AML-193 (cell line): ENCODE data around the gene ARHGEF28.

Source experiments
- DNase-seq, 2 experiments: peaks; one replicate each; lab custom pipeline; 2025; lab: John Stamatoyannopoulos, UW

Gene ARHGEF28

DNA sequence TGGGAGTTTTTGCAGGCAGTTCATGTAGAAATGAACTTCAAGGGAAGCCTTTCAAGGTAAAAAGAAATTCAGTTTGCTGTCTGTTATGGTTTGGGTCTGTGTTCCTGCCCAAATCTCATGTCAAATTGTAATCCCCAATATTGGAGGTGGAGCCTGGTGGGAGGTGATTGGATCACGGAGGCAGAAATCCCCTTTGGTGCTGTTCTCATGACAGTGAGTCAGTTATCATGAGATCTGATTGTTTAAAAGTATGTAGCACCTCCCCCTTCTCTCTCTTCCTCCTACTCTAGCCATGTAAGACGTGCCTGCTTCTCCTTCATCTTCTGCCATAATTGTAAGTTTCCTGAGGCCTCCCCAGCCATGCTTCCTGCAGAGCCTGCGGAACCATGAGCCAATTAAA, 341.4 kb downstream of the ARHGEF28 start:
- no peak for DNase-seq

DNA sequence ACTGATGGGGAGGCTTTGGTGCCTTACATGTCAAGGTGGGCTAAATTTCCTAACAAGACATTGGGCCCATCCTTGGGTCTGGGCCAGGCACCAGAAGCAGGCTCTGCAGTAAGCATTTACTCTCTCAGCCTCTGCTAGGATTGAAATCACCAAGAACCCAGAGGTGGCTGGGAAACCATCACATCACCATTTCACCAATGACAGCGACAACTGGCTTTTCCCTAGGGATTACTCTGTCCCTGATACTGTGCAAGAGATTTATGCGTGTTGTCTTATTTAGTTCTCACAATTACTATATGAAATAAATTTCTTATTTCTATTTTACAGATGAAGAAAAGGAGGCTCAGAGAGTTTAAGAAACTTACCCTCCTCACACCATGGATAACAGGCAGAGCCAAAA, 342.2 kb downstream of the ARHGEF28 start:
- DNase-seq, result no peak

GRCh38 chr5:73968729-73969128, 342.7 kb downstream of the ARHGEF28 start:
- no peak for DNase-seq

- DNase-seq, result no peak
Observed at GRCh38 chr5:73969195-73970036, 343.4 kb downstream of the ARHGEF28 start.

DNA sequence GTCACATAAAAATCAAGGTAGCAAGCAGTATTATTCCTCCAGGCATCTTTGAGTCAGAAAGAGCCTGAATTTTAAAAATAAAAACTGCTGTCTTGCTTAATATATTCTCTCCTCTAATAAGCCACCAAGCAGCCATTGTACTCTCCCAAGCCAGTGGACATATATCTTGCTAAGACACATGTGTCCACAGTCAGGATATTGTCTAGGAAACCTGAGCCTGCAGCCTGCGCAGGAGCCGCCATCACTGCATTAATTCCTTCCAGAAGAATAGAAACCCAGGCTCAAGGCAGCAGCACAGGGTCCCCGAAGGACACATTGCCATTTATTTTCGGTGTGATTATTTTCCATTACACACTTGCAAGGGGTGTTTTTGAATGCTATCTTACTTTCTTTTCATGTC, 345.3 kb downstream of the ARHGEF28 start:
- no peak for DNase-seq

- no peak for DNase-seq
Observed at GRCh38 chr5:73973135-73973534, 347.1 kb downstream of the ARHGEF28 start.

GRCh38 chr5:73974871-73975360, 348.9 kb downstream of the ARHGEF28 start:
- DNase-seq, result no peak

GRCh38 chr5:73975845-73976244, 349.8 kb downstream of the ARHGEF28 start:
- no peak for DNase-seq

DNA sequence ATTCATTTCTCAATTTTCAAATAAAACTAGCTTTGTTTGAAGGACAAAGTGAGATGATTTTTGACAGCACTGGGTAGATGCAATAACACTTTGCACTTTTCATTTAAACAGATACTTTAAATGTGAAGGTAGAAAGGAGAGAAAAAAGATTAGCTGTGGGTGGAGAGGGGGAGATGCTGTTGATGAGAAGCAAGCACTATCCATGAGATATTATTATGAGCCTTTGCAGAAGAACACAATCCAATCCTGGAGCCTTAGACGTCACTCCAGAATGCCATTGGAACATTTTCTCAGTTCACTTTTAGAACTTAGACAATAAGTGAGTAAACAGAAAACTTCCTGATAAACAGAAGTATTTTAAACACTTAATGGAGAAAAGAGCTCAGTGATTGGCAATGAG, 351.1 kb downstream of the ARHGEF28 start:
- no peak for DNase-seq

DNA sequence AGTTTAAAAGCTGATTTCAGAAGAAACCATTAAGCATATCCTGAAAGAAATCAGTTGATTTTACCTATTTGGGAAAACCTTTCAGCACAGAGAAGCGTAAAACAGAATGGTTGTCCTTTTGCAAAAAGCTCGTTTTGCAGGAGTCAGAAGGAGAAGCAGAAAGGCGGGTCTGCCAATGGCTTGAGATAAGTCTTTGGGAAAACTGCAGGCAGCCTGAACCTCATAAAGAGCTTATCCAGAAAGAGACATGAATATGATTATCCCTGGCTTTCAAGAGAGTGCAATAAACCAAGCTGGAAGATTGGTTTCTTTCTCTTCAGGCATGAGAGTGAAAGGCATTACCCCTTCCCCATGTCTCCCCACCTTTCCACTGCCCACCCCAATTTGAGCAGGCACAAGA, 353.3 kb downstream of the ARHGEF28 start:
- no peak for DNase-seq

GRCh38 chr5:73981704-73982103, 355.7 kb downstream of the ARHGEF28 start:
- no peak for DNase-seq

DNA sequence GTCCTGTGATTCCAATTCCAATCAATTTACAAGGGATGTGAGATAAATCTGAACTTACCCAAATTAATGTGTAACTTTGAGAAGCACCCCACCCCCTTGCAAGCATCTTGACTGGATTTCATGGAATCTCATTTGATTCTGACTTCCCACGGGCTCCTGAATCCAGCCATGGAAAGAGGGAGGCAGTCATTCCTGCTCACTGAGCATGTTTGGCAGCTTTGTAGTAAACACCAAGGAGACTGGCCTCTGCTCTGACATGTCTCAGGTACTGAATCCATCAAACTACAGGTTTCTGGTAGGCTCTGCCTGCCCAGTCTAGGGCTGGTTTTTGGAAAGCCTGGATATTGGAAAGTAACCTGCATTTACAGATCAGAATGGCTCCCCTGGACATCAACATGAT, 357.6 kb downstream of the ARHGEF28 start:
- DNase-seq, result no peak

GRCh38 chr5:73985145-73985544, 359.1 kb downstream of the ARHGEF28 start:
- DNase-seq, result no peak

DNA sequence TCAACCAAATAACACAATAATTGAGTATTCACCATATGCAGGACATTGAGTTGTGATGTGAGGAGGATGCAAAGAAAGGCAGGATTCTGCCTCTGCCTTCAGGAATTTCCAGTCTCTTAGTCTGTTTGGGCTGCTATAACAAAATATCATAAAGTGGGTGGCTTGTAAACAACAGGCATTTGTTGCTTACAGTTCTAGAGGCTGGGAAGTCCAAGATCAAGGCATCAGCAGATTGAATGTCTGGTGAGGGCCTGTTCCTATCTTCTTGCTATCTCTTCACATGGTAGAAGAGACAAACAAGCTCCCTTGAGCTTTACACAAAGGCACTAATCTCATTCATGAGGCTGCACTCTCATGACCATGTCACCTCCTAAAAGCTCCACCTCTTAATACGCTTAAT, 360.7 kb downstream of the ARHGEF28 start:
- no peak for DNase-seq

GRCh38 chr5:73987915-73988314, 361.9 kb downstream of the ARHGEF28 start:
- no peak for DNase-seq

DNA sequence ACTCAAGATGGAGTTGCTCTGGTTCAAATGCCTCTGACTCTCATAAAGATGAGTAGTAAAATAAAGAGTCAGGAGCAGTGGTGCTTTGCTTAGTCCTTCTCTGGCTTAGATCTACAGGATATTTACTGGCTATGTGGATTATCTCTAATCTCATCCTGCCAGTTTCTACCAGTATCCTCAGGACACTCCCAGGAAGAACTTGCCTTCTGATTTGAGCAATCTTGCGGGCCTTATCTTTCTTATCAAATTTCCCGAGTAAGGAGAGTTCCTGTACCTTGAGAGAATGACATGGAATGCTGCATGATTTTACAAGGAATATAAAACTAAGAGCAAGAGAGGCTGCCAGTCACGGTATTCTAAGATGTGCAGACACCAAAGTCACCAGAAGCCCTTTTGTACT, 364.0 kb downstream of the ARHGEF28 start:
- no peak for DNase-seq
